HG03175 (cell line): ENCODE results near the gene ATP9B.

ENCODE experiments used
- ATAC-seq: cut with Tn5 transposase; IDR thresholded peaks from one replicate; pipeline ENCODE4 v1.9.1; 2021; ENCODE audit warnings: mild to moderate bottlenecking, moderate library complexity; ENCODE audit not compliant: unreplicated experiment

The ATP9B gene

GRCh38 chr18:79422783-79423165, 353.6 kb downstream of the ATP9B start:
- ATAC-seq = no peak

- no peak for ATAC-seq
Observed at GRCh38 chr18:79423211-79424007, 354.2 kb downstream of the ATP9B start.

- no peak for ATAC-seq
Observed at GRCh38 chr18:79424008-79424565, 354.9 kb downstream of the ATP9B start.

- ATAC-seq = no peak
Observed at GRCh38 chr18:79424880-79425568, 355.8 kb downstream of the ATP9B start.

GRCh38 chr18:79425569-79425886, 356.3 kb downstream of the ATP9B start:
- no peak for ATAC-seq

GRCh38 chr18:79426376-79427300, 357.4 kb downstream of the ATP9B start:
- ATAC-seq = no peak

GRCh38 chr18:79427368-79428225, 358.4 kb downstream of the ATP9B start:
- no peak for ATAC-seq
